Fibroblast of peridontal ligament (primary cell): Measurements from ENCODE around the gene AGBL4.
A peak's percentile ranks its signal among the peaks of the same experiment; 100 is the strongest.

Experiments used
- DNase-seq: peaks from one replicate; pipeline ENCODE4 v3.0.0-alpha.2; 2010; ENCODE audit errors: extremely low read depth

The AGBL4 gene

DNA sequence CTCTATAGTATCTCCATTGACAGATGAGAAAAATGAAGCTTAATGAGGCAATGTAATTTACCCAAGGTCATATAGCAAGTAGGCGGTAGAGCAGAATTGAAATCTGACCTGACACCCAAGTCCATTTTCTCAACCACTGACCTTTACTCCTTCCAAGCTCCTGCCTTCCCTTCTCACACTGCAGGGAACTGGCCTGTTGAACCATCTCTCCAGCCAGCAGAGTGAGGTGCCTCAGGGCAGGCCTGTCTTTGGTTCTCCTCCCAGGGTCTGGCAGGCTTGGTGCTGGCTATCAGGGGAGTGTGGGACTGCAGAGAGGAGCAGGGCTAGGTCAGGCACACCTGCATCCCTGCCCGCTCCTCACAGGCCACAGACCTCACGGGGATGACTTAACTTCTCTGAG lies 1373.9 kb downstream of the AGBL4 start:
- DNase-seq: no peak

GRCh38 chr1:48645883-48646282 lies 1377.9 kb downstream of the AGBL4 start:
- no peak for DNase-seq

- no peak for DNase-seq
These were observed 1378.7 kb downstream of the AGBL4 start for GRCh38 chr1:48644905-48645605.

DNA sequence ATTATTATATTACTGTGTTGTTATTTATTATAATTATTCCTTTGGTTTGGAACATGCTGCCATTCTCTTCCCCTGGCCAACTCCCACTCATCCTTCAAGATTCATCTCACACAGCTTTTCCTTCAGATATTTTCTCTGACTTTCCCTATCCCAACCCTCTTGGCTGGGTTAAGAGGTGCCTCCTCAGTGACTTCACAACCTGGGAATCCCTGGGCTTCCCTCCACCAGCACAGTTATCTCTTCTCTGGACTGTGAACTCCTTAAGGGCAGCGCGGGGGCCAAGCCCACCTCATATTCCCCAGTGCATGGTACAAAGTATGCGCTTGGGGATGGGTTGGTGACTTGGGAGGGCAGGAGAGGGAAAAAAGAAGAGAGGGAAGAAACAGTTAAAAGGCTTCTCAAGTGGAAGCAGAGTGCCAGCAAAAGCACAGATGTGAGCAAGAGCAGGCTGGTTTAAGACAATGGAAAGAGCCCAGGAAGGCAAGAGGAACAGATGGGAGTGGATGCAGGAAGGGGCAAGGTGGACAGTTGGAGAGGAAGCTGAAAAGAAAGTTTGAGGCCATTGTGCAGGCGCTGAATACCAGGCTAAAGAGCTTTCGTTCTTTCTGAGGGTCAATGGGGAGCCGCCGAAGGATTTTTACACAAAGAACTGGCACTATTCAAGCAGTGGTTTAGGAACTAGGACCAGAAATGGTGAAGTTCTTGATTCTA lies 1379.4 kb downstream of the AGBL4 start:
- no peak for DNase-seq

GRCh38 chr1:48643193-48643592 lies 1380.6 kb downstream of the AGBL4 start:
- DNase-seq: no peak

- DNase-seq: no peak
These were observed 1382.8 kb downstream of the AGBL4 start for GRCh38 chr1:48640836-48641492.

DNA sequence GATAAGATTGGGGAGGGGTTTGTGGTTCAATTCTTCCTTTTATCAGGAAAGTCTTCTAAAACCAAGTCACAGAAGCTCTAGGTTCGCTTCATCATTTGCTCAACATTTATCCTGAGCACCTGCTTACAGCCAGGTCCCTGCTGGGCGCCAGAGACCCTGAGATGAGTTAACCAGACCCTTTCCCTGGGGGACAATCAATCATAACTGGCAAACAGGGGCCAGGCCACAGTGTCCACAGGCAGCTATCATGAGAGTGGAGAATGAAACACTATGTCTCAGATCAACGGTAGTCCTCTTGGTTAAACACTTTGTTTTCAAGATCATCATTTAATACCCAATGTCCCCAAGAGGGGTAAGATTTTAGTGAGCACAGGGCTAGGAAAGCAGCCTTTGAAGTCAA lies 1393.9 kb downstream of the AGBL4 start:
- DNase-seq: no peak

GRCh38 chr1:48627486-48627885 lies 1396.3 kb downstream of the AGBL4 start:
- no peak for DNase-seq

DNA sequence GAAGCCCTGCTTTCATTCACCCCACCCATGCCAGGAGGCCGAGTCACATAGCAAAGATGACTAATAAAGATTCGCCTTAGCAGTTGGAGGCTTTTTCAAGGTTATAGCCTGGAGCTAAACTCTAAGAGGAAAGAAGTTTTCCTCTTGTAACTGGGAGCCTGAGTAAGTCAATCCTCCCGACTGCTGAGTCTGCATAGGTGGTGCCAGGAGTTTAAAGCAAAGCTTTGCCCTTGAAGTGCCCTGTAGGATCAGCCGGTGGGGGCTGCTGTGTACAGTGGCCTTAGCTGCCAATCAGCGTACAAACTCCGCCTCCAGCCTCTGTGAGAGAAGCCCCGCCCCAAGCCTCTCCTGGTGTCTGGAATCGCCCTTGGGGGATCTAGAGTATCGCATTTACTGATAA lies 1404.2 kb downstream of the AGBL4 start:
- no peak for DNase-seq

DNA sequence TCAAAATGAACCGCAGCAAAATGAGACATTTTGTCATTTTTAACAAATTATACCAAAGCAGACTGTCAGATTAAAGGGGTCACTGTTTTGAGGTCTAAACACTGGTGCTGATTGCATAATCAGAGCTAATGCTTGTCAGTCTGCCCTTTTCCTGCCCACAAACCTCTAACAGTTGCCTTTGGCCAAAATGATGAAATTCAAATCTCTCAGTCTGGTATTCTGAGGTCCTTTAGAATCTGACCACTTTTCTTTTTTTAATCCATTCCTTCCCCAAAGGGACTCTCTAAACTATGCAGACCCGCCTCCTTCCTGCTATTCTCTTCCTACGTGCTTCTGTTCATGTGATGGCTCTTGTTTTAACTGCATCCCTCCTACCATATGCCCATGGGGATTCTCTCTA lies 1406.5 kb downstream of the AGBL4 start:
- DNase-seq: peak; percentile 20

DNA sequence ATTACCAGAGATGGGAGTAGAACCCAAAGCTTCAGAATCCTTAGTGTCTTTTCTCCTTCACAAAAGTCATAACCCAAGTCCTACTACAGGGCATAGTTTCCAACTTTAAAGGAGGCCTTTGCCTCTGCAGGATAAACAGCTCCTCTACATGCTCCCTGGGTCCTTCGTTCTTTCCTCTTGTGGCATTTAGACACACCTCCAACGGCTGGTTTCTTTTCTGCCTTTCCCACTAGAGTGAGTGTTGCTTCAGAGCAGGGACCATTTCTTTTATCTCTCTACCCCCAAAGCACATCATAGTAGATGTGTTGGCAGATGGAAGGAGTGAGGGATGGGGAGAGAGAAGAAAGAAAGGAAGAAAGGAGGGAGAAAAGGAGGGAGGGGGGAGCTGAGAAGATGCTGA lies 1407.0 kb downstream of the AGBL4 start:
- no peak for DNase-seq

DNA sequence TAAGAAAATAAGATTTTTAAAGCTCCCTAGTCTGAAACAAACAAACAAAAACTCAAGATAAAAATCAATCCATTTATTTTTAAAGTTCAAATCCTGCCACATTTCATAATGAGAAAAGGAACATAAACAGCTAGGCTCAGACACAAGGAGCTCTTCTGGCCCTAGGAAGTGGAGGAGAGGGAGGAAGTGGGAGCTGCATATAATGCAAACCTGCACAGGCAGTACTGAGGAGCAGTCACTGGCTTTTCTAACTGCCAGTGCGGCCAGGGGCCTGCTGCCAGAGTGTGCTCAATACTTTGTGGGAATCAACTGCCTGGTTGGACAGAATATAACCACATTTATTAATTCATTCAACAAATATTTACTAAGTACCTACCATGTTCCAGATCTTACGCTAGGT lies 1411.9 kb downstream of the AGBL4 start:
- DNase-seq: no peak

- no peak for DNase-seq
These were observed 1412.9 kb downstream of the AGBL4 start for GRCh38 chr1:48610628-48611542.

- no peak for DNase-seq
These were observed 1414.9 kb downstream of the AGBL4 start for GRCh38 chr1:48608882-48609281.

GRCh38 chr1:48603222-48603621 lies 1420.5 kb downstream of the AGBL4 start:
- DNase-seq: no peak

DNA sequence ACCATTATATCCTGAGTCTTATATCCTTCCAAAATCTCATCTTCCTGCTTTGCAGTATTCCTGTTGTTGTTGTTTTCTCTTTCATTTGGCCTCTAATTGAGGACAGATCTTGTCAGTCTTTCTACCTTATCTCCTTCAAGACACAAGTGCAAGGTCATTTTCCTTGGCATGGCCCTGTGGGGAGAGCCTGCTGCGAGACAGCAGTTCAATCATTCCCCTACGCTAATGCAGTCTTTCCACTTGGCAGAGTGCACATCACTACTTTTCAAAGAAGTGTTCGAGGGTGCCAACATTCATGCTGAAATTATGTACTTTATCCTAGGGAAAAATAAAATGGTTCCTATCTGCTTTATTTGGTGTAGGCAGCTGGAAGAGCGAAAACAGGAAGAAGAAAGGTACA lies 1421.4 kb downstream of the AGBL4 start:
- DNase-seq: no peak

- DNase-seq: no peak
These were observed 1423.6 kb downstream of the AGBL4 start for GRCh38 chr1:48600182-48600581.

GRCh38 chr1:48597663-48598062 lies 1426.1 kb downstream of the AGBL4 start:
- DNase-seq: no peak

GRCh38 chr1:48596046-48596445 lies 1427.7 kb downstream of the AGBL4 start:
- DNase-seq: no peak

DNA sequence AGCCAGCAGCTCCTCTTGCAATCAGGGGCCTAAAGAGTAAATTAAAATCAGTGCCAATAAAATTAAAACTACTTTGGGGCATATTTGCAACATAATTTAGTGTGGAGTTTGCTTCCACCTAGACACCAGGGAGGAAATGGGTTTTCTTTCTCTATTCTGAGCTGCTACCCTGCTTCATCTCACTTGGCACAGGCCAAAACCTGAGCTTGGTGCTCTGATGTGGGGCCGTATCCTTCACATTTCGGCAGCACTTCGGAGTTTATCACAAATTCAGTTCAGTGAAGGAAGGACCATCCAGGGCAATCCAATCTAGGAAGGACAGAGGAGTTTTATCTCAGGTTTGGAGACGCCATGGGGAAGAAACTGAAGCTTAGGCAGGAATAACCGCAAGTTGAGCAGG lies 1428.1 kb downstream of the AGBL4 start:
- no peak for DNase-seq

- no peak for DNase-seq
These were observed 1431.4 kb downstream of the AGBL4 start for GRCh38 chr1:48592330-48592729.

GRCh38 chr1:48591181-48591580 lies 1432.6 kb downstream of the AGBL4 start:
- DNase-seq: no peak
